Spinal cord (tissue), 10 donors: ENCODE measurements around the gene INPP4B. TPM values are rescaled to one million over a fixed set of nuclear protein-coding genes. Genes with fewer than 3 reads are reported as not detected.

Source experiments
- DNase-seq, 6 donors: peaks; one replicate each; pipeline versions ENCODE4 v3.0.0 to v3.0.0-alpha.2; 2013 to 2015; ENCODE audit warnings: low spot score in 6 of 6, low read depth in 4 of 6
- H3K27ac ChIP-seq: one replicate; pipeline ENCODE4 v1.5.1; 2013; ENCODE audit warnings: low read depth, low read length, control low read depth
- H3K27me3 ChIP-seq: one replicate; pipeline ENCODE4 v1.6.1; 2013; ENCODE audit warnings: low read length; ENCODE audit not compliant: control insufficient read depth, insufficient read depth
- H3K36me3 ChIP-seq: one replicate; pipeline ENCODE4 v1.6.1; 2013; ENCODE audit warnings: low read length; ENCODE audit not compliant: control insufficient read depth, insufficient read depth
- H3K4me1 ChIP-seq: one replicate; pipeline ENCODE4 v1.6.1; 2013; ENCODE audit warnings: low read length; ENCODE audit not compliant: control insufficient read depth, insufficient read depth
- H3K4me3 ChIP-seq: one replicate; pipeline ENCODE4 v1.5.1; 2013; ENCODE audit warnings: low read depth, low read length, control low read depth
- H3K9me3 ChIP-seq: one replicate; pipeline ENCODE4 v1.6.1; 2013; ENCODE audit warnings: low read length; ENCODE audit not compliant: control insufficient read depth, insufficient read depth
- WGBS: methylation state at CpG from one replicate; pipeline ENCODE4 v1.1.5; 2013; ENCODE audit warnings: missing lambda C conversion rate; ENCODE audit not compliant: insufficient coverage; 5-methylcytosine and 5-hydroxymethylcytosine counted together
- polyA plus RNA-seq, 2 donors: library from polyadenylated mRNA; unstranded; fragments of 120-200 nt; gene quantifications; one replicate each; pipeline ENCODE4 v1.2.1, GENCODE V29; 2013; ENCODE audit not compliant: insufficient read length in 2 of 2
- total RNA-seq, 2 donors: library from RNA; depleted of rRNA in 1 of 2; stranded (reverse); fragments of 120-200 nt in 1 of 2; fragments of >200 nt in 1 of 2; gene quantifications; one replicate each; pipeline versions ENCODE4 v1.2.3 to v1.2.4, GENCODE V29; 2013 to 2014
- donor health status: healthy.

Gene INPP4B
- total and polyA plus RNA-seq, 4 donors: 5.7 to 29.4 (median 14.5) TPM

- DNase-seq: peak in 1 of 6 donors; percentile 10
- 50% methylated on average over 1 of the region's 4 CpGs for WGBS
Observed at GRCh38 chr4:142558851-142559250, 287.2 kb downstream of the INPP4B start.

GRCh38 chr4:142557239-142557801, 288.8 kb downstream of the INPP4B start:
- WGBS: 100% methylated on average over 1 of the region's 4 CpGs

More at GRCh38 chr4:142558851-142559250, 287.2 kb downstream of the INPP4B start:
- Histone ChIP-seq H3K27ac (no peak overlapping the region), H3K4me1 (no peaks in the 10 kb centered on the region), H3K36me3 (no peaks in the 10 kb centered on the region), H3K9me3 (no peaks in the 10 kb centered on the region), H3K4me3 (no peak overlapping the region), H3K27me3 (no peaks in the 10 kb centered on the region)

GRCh38 chr4:142556570-142557238, 289.4 kb downstream of the INPP4B start:
- Histone ChIP-seq H3K4me1 (no peaks in the 10 kb centered on the region), H3K27ac (no peak overlapping the region), H3K9me3 (no peaks in the 10 kb centered on the region), H3K4me3 (no peak overlapping the region), H3K27me3 (no peaks in the 10 kb centered on the region), H3K36me3 (no peaks in the 10 kb centered on the region)
- no peak for DNase-seq
- 100% methylated on average over 4 of the region's 9 CpGs for WGBS

More at GRCh38 chr4:142557239-142557801, 288.8 kb downstream of the INPP4B start:
- Histone ChIP-seq H3K36me3 (no peaks in the 10 kb centered on the region), H3K27ac (no peak overlapping the region), H3K9me3 (no peaks in the 10 kb centered on the region), H3K4me3 (no peak overlapping the region), H3K4me1 (no peaks in the 10 kb centered on the region), H3K27me3 (no peaks in the 10 kb centered on the region)
- DNase-seq: no peak

- Histone ChIP-seq H3K27me3 (no peaks in the 10 kb centered on the region), H3K36me3 (no peaks in the 10 kb centered on the region), H3K27ac (no peak overlapping the region), H3K9me3 (no peaks in the 10 kb centered on the region), H3K4me3 (no peak overlapping the region), H3K4me1 (no peaks in the 10 kb centered on the region)
- no peak for DNase-seq
- no CpG with 5 or more reads among the region's 1 CpG for WGBS
Observed at GRCh38 chr4:142556048-142556447, 290.1 kb downstream of the INPP4B start.

- H3K36me3 ChIP-seq: no peaks in the 10 kb centered on the region
- H3K27me3 ChIP-seq: no peaks in the 10 kb centered on the region
- no peak overlapping the region for H3K4me3 ChIP-seq
- WGBS: no CpG with 5 or more reads among the region's 1 CpG
- H3K9me3 ChIP-seq: no peaks in the 10 kb centered on the region
- H3K4me1 ChIP-seq: no peaks in the 10 kb centered on the region
- no peak for DNase-seq
- no peak overlapping the region for H3K27ac ChIP-seq
Observed at GRCh38 chr4:142554412-142554811, 291.7 kb downstream of the INPP4B start.

GRCh38 chr4:142551517-142552305, 294.4 kb downstream of the INPP4B start:
- peak in 2 of 6 donors; percentile 37 to 50 for DNase-seq
- H3K27ac ChIP-seq: no peak overlapping the region
- H3K4me3 ChIP-seq: no peak overlapping the region
- WGBS: 73% methylated on average over 2 of the region's 6 CpGs
- no peaks in the 10 kb centered on the region for H3K9me3 ChIP-seq
- no peaks in the 10 kb centered on the region for H3K4me1 ChIP-seq
- H3K36me3 ChIP-seq: no peaks in the 10 kb centered on the region
- H3K27me3 ChIP-seq: no peaks in the 10 kb centered on the region

GRCh38 chr4:142550965-142551364, 295.1 kb downstream of the INPP4B start:
- Histone ChIP-seq H3K27me3 (no peaks in the 10 kb centered on the region), H3K4me1 (no peaks in the 10 kb centered on the region), H3K27ac (no peak overlapping the region), H3K9me3 (no peaks in the 10 kb centered on the region), H3K36me3 (no peaks in the 10 kb centered on the region), H3K4me3 (no peak overlapping the region)
- DNase-seq: peak in 1 of 6 donors; percentile 33
- no CpG with 5 or more reads among the region's 5 CpGs for WGBS

- Histone ChIP-seq H3K27ac (no peak overlapping the region), H3K36me3 (no peaks in the 10 kb centered on the region), H3K27me3 (no peaks in the 10 kb centered on the region), H3K4me3 (no peak overlapping the region), H3K9me3 (no peaks in the 10 kb centered on the region), H3K4me1 (no peaks in the 10 kb centered on the region)
- 29% methylated on average over 1 of the region's 1 CpG for WGBS
- DNase-seq: peak in 2 of 6 donors; percentile 9 to 54
Observed at GRCh38 chr4:142549726-142550463, 296.2 kb downstream of the INPP4B start.

GRCh38 chr4:142549248-142549647, 296.9 kb downstream of the INPP4B start:
- Histone ChIP-seq H3K4me3 (no peak overlapping the region), H3K27ac (no peak overlapping the region), H3K27me3 (no peaks in the 10 kb centered on the region), H3K4me1 (no peaks in the 10 kb centered on the region), H3K36me3 (no peaks in the 10 kb centered on the region), H3K9me3 (no peaks in the 10 kb centered on the region)
- DNase-seq: no peak
- 94% methylated on average over 2 of the region's 3 CpGs for WGBS
